GM23338 (cell line): ENCODE measurements around the gene DRC7. TPM values are rescaled to one million over a fixed set of nuclear protein-coding genes. Genes with fewer than 3 reads are reported as not detected.

Source experiments
- ATAC-seq: fragments of 200-7000 bp; cut with Tn5 transposase; 3 replicates; pipeline ENCODE4 v1.9.1; 2020
- DNase-seq: peaks from one replicate; pipeline ENCODE4 v3.0.0-alpha.2; 2015; ENCODE audit warnings: low spot score
- H2AFZ ChIP-seq: fragments of 200-600 bp; sonication (generic); 2 replicates; pipeline ENCODE4 v1.8.0; 2016; ENCODE audit warnings: antibody characterized with exemption, mild to moderate bottlenecking, moderate library complexity
- H3F3A ChIP-seq: fragments of 200-600 bp; sonication (generic); replicated peaks from 2 replicates; pipeline ENCODE4 v1.8.0; 2017; ENCODE audit warnings: antibody characterized with exemption, mixed run types, low read depth
- H3K27ac ChIP-seq: fragments of 200-600 bp; sonication (generic); 2 replicates; pipeline ENCODE4 v1.6.1; 2016; ENCODE audit warnings: low read depth
- H3K27me3 ChIP-seq: fragments of 200-600 bp; sonication (generic); 2 replicates; pipeline ENCODE4 v1.8.0; 2016; ENCODE audit warnings: mild to moderate bottlenecking, mixed run types, moderate library complexity; ENCODE audit not compliant: insufficient read depth
- H3K36me3 ChIP-seq: fragments of 200-600 bp; sonication (generic); 2 replicates; pipeline ENCODE4 v1.8.0; 2016; ENCODE audit warnings: mild to moderate bottlenecking; ENCODE audit not compliant: insufficient read depth
- H3K4me1 ChIP-seq: fragments of 200-600 bp; sonication (generic); 2 replicates; pipeline ENCODE4 v1.8.0; 2016; ENCODE audit warnings: mild to moderate bottlenecking, moderate library complexity; ENCODE audit not compliant: insufficient read depth
- H3K4me2 ChIP-seq: fragments of 200-600 bp; sonication (generic); 2 replicates; pipeline ENCODE4 v1.7.1; 2017; ENCODE audit warnings: mixed run types
- H3K4me3 ChIP-seq: fragments of 200-600 bp; sonication (generic); 2 replicates; pipeline ENCODE4 v1.6.1; 2016; ENCODE audit warnings: mixed run types
- H3K79me2 ChIP-seq: fragments of 200-600 bp; sonication (generic); replicated peaks from 2 replicates; pipeline ENCODE4 v1.8.0; 2017; ENCODE audit warnings: mild to moderate bottlenecking; ENCODE audit not compliant: insufficient read depth
- H3K9me2 ChIP-seq: fragments of 200-600 bp; sonication (generic); 2 replicates; pipeline ENCODE4 v1.8.0; 2017; ENCODE audit not compliant: insufficient read depth
- H4K20me1 ChIP-seq: fragments of 200-600 bp; sonication (generic); replicated peaks from 2 replicates; pipeline ENCODE4 v1.8.0; 2017; ENCODE audit warnings: mild to moderate bottlenecking; ENCODE audit not compliant: insufficient read depth
- H3K27ac Mint-ChIP-seq: 2 replicates; pipeline ENCODE4 v1.8.0; 2020; ENCODE audit warnings: inconsistent platforms, mild to moderate bottlenecking, moderate library complexity, mixed read lengths
- H3K27me3 Mint-ChIP-seq: 3 replicates; pipeline ENCODE4 v1.8.0; 2022; ENCODE audit warnings: low read depth, mild to moderate bottlenecking, moderate library complexity, mixed read lengths, inconsistent platforms; ENCODE audit not compliant: insufficient read depth, poor library complexity
- H3K36me3 Mint-ChIP-seq: 3 replicates; pipeline ENCODE4 v1.8.0; 2021; ENCODE audit warnings: low read depth, mild to moderate bottlenecking, inconsistent platforms, moderate library complexity, mixed read lengths
- H3K4me1 Mint-ChIP-seq: 3 replicates; pipeline ENCODE4 v1.8.0; 2020; ENCODE audit warnings: mild to moderate bottlenecking, inconsistent platforms, mixed read lengths
- H3K4me3 Mint-ChIP-seq: 3 replicates; pipeline ENCODE4 v1.8.0; 2021; ENCODE audit warnings: moderate library complexity, mild to moderate bottlenecking, inconsistent platforms, mixed read lengths
- H3K9me3 Mint-ChIP-seq: 3 replicates; pipeline ENCODE4 v1.8.0; 2020; ENCODE audit warnings: moderate library complexity, mild to moderate bottlenecking, inconsistent platforms, mixed read lengths
- CREB1 ChIP-seq: fragments of 250-450 bp; sonication (Bioruptor Pico); IDR thresholded peaks from 2 replicates; pipeline ENCODE4 v1.5.0; 2020; ENCODE audit warnings: low read depth, mild to moderate bottlenecking, moderate library complexity
- CTCF ChIP-seq, 2 experiments: fragments of 200-600 bp in 1 of 2; sonication (generic) in 1 of 2; conservative IDR thresholded peaks; 2 replicates each; pipeline versions ENCODE4 v1.5.1 to v1.6.1; 2016 to 2017; ENCODE audit warnings: antibody characterized with exemption in 2 of 2, low read depth in 2 of 2, mild to moderate bottlenecking in 2 of 2, moderate library complexity in 1 of 2
- ETS1 ChIP-seq: IDR thresholded peaks from 2 replicates; pipeline ENCODE4 v1.6.1; 2016; ENCODE audit warnings: antibody characterized with exemption
- EZH2 ChIP-seq: fragments of 200-600 bp; sonication (generic); IDR thresholded peaks from one replicate; pipeline ENCODE4 v1.8.0; 2017; ENCODE audit warnings: antibody characterized with exemption, mild to moderate bottlenecking, low read depth; ENCODE audit not compliant: unreplicated experiment
- EZH2phosphoT487 ChIP-seq: fragments of 200-600 bp; sonication (generic); IDR thresholded peaks from one replicate; pipeline ENCODE4 v1.8.1; 2018; ENCODE audit warnings: antibody characterized with exemption; ENCODE audit not compliant: unreplicated experiment
- JUNB ChIP-seq: IDR thresholded peaks from one replicate; pipeline ENCODE4 v1.6.1; 2016; ENCODE audit warnings: antibody characterized with exemption; ENCODE audit not compliant: unreplicated experiment
- NANOG ChIP-seq: IDR thresholded peaks from 2 replicates; pipeline ENCODE4 v1.6.1; 2016; ENCODE audit warnings: antibody characterized with exemption, borderline replicate concordance
- POLR2AphosphoS5 ChIP-seq: IDR thresholded peaks from 2 replicates; pipeline ENCODE4 v1.6.1; 2016; ENCODE audit warnings: antibody characterized with exemption, low read depth
- REST ChIP-seq: IDR thresholded peaks from one replicate; pipeline ENCODE4 v1.6.1; 2018; ENCODE audit warnings: antibody characterized with exemption; ENCODE audit not compliant: unreplicated experiment
- STAT1 ChIP-seq: IDR thresholded peaks from one replicate; pipeline ENCODE4 v1.6.1; 2016; ENCODE audit warnings: antibody characterized with exemption; ENCODE audit not compliant: unreplicated experiment
- ZNF114 ChIP-seq: fragments of 250-450 bp; sonication (Bioruptor Pico); IDR thresholded peaks from 2 replicates; pipeline ENCODE4 v1.5.0; 2020; ENCODE audit warnings: mild to moderate bottlenecking, moderate library complexity
- ZNF331 ChIP-seq: fragments of 250-450 bp; sonication (Bioruptor Pico); IDR thresholded peaks from 2 replicates; pipeline ENCODE4 v1.5.0; 2020; ENCODE audit warnings: low read depth, mild to moderate bottlenecking, moderate library complexity
- ZNF462 ChIP-seq: fragments of 250-450 bp; sonication (Bioruptor Pico); IDR thresholded peaks from 2 replicates; pipeline ENCODE4 v1.5.0; 2020; ENCODE audit warnings: mild to moderate bottlenecking, moderate library complexity
- polyA plus RNA-seq: library from polyadenylated mRNA; unstranded; fragments of >200 nt; fragmentation: Nextera tagmentation; extraction: Ambion mirVana; gene quantifications from 2 replicates; pipeline ENCODE4 v1.2.1, GENCODE V29; 2016
- total RNA-seq: library from RNA; depleted of rRNA; stranded (reverse); fragments of >200 nt; shearing (Covaris generic); gene quantifications from 2 replicates; pipeline ENCODE4 v1.2.3, GENCODE V29; 2014

Gene DRC7
- total and polyA plus RNA-seq, 2 experiments from 2014 or later = not detected

GRCh38 chr16:57661936-57662906, 32.4 kb upstream of the DRC7 start:
- H3K4me3 Mint-ChIP-seq = no peak overlapping the region
- H3K79me2 ChIP-seq = no peaks in the 10 kb centered on the region
- no peak overlapping the region for H3K27ac ChIP-seq
- DNase-seq = no peak
- no peaks in the 10 kb centered on the region for H3K27me3 ChIP-seq
- H3K4me2 ChIP-seq = no peak overlapping the region
- no peaks in the 10 kb centered on the region for H3K9me2 ChIP-seq
- no peaks in the 10 kb centered on the region for H4K20me1 ChIP-seq
- no peaks in the 10 kb centered on the region for H3K9me3 Mint-ChIP-seq
- no peak overlapping the region for H3K4me3 ChIP-seq
- no peaks in the 10 kb centered on the region for H3F3A ChIP-seq
- H3K27me3 Mint-ChIP-seq = peaks cover 7% of the 10 kb centered on the region
- H3K4me1 ChIP-seq = no peaks in the 10 kb centered on the region
- no peaks in the 10 kb centered on the region; the same call in 2 of the 3 replicates for H3K4me1 Mint-ChIP-seq
- no peak for ATAC-seq
- no peaks in the 10 kb centered on the region for H3K36me3 ChIP-seq
- TF ChIP-seq JUNB (no peak), CREB1 (CRISPR knock-in tag) (no peak), ETS1 (no peak), EZH2 (no peak), REST (no peak), ZNF331 (CRISPR knock-in tag) (no peak), ZNF462 (no peak), CTCF (conservative IDR thresholded peaks at IDR 0.05; ENCODE audit: low read depth in 2 of 2) (no peak), STAT1 (no peak), NANOG (no peak), EZH2phosphoT487 (no peak), POLR2AphosphoS5 (no peak), ZNF114 (CRISPR knock-in tag) (no peak)
- no peak overlapping the region for H2AFZ ChIP-seq
- H3K27ac Mint-ChIP-seq = no peak overlapping the region
- no peaks in the 10 kb centered on the region for H3K36me3 Mint-ChIP-seq
